MM.1S (cell line): ENCODE measurements around the gene COPG2.

Experiments used
- DNase-seq: peaks from one replicate; pipeline ENCODE4 v3.0.0-alpha.2; 2015
- H2AFZ ChIP-seq: fragments of 300-600 bp; sonication (generic); 2 replicates; pipeline ENCODE4 v1.6.0; 2016; ENCODE audit warnings: antibody characterized with exemption, low read length
- H3F3A ChIP-seq: fragments of 300-600 bp; sonication (generic); 2 replicates; pipeline ENCODE4 v1.6.1; 2016; ENCODE audit warnings: mild to moderate bottlenecking, antibody characterized with exemption, low read length, moderate library complexity, mixed read lengths; ENCODE audit not compliant: insufficient read depth
- H3K27ac ChIP-seq: fragments of 300-600 bp; sonication (generic); 2 replicates; pipeline ENCODE4 v1.5.1; 2016; ENCODE audit warnings: mild to moderate bottlenecking, low read length
- H3K27me3 ChIP-seq: fragments of 300-600 bp; sonication (generic); replicated peaks from 2 replicates; pipeline ENCODE4 v1.6.0; 2016; ENCODE audit warnings: low read length; ENCODE audit not compliant: insufficient read depth
- H3K36me3 ChIP-seq: fragments of 300-600 bp; sonication (generic); replicated peaks from 2 replicates; pipeline ENCODE4 v1.6.1; 2016; ENCODE audit warnings: mild to moderate bottlenecking, low read length, mixed read lengths; ENCODE audit not compliant: insufficient read depth
- H3K4me1 ChIP-seq: fragments of 300-600 bp; sonication (generic); 2 replicates; pipeline ENCODE4 v1.6.1; 2016; ENCODE audit warnings: low read length, mixed read lengths
- H3K4me2 ChIP-seq: fragments of 300-600 bp; sonication (generic); 2 replicates; pipeline ENCODE4 v1.6.0; 2016; ENCODE audit warnings: low read depth, low read length
- H3K4me3 ChIP-seq: fragments of 300-600 bp; sonication (generic); 2 replicates; pipeline ENCODE4 v1.5.1; 2016; ENCODE audit warnings: low read length, mixed read lengths
- H3K79me2 ChIP-seq: fragments of 300-600 bp; sonication (generic); 2 replicates; pipeline ENCODE4 v1.6.1; 2016; ENCODE audit warnings: mixed run types, low read length, mixed read lengths
- H3K9ac ChIP-seq: fragments of 300-600 bp; sonication (generic); 2 replicates; pipeline ENCODE4 v1.6.1; 2016; ENCODE audit warnings: low read length, mixed read lengths
- H3K9me2 ChIP-seq: fragments of 300-600 bp; sonication (generic); replicated peaks from 2 replicates; pipeline ENCODE4 v1.6.1; 2016; ENCODE audit warnings: mild to moderate bottlenecking, low read length, mixed read lengths; ENCODE audit not compliant: insufficient read depth
- H3K9me3 ChIP-seq: fragments of 300-600 bp; sonication (generic); replicated peaks from 2 replicates; pipeline ENCODE4 v1.6.1; 2016; ENCODE audit warnings: mild to moderate bottlenecking, low read length, mixed read lengths; ENCODE audit not compliant: insufficient read depth
- H4K20me1 ChIP-seq: fragments of 300-600 bp; sonication (generic); 2 replicates; pipeline ENCODE4 v1.6.1; 2016; ENCODE audit warnings: mild to moderate bottlenecking, low read length, moderate library complexity, mixed read lengths; ENCODE audit not compliant: insufficient read depth
- EZH2 ChIP-seq: fragments of 300-600 bp; sonication (generic); optimal IDR thresholded peaks from 2 replicates; pipeline ENCODE3; 2017; ENCODE audit warnings: low read depth, mild to moderate bottlenecking, antibody characterized with exemption, low read length, mixed read lengths
- EZH2phosphoT487 ChIP-seq: fragments of 300-600 bp; sonication (generic); IDR thresholded peaks from 2 replicates; pipeline ENCODE4 v1.6.1; 2018; ENCODE audit warnings: antibody characterized with exemption, low read length
- TF ChIP-seq, protein P1 (sequence below): fragments of 300-600 bp; sonication (generic); IDR thresholded peaks from 2 replicates; pipeline ENCODE4 v1.5.1; 2016; ENCODE audit warnings: antibody characterized with exemption, low read length, mixed read lengths

Gene COPG2, protein sequence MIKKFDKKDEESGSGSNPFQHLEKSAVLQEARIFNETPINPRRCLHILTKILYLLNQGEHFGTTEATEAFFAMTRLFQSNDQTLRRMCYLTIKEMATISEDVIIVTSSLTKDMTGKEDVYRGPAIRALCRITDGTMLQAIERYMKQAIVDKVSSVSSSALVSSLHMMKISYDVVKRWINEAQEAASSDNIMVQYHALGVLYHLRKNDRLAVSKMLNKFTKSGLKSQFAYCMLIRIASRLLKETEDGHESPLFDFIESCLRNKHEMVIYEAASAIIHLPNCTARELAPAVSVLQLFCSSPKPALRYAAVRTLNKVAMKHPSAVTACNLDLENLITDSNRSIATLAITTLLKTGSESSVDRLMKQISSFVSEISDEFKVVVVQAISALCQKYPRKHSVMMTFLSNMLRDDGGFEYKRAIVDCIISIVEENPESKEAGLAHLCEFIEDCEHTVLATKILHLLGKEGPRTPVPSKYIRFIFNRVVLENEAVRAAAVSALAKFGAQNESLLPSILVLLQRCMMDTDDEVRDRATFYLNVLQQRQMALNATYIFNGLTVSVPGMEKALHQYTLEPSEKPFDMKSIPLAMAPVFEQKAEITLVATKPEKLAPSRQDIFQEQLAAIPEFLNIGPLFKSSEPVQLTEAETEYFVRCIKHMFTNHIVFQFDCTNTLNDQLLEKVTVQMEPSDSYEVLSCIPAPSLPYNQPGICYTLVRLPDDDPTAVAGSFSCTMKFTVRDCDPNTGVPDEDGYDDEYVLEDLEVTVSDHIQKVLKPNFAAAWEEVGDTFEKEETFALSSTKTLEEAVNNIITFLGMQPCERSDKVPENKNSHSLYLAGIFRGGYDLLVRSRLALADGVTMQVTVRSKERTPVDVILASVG

DNA sequence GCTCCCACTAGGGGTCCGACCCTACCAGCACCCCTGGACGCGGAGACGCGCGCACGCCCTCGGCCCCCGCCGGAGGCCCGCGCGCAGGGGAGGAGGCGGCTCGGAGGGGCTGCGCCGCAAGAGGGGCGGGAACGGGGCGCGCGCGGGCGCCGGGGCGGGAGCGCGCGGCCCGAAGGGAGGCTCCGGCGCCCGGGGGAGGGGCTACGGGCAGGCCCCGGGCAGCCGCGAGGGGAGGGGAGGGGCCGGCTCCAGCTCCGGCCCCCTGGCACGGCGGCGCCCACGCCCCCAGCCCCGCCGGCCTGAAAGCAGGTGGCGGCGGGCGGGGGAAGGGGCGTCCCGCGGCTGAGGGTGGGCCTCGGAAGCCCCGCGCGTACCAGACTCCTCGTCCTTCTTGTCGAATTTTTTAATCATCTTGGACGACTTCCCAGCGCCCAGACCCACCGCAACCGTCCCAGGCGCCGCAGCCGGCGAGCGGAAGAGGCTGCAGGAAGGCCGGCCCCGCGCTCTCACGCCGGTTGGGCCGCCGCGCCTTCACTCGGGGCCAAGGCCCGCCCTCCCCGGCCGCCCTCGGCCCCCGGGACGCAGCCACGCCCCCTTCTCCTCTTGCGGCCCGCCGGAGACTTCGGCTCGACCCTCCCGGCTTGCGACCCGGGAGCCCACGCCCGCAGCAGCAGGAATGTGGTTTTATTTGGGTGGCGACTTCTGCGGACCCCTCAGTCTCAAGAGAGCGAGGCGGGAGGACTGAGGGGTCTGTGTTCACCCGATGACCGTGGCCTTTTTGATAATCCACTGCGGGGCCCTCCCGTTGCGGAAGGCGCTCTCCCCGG lies at the start of gene COPG2:
Gene COPG2 (minus strand): TSS at position 491 of the 827 bp plus-strand sequence. CDS start 80 bp downstream, at position 411.
- H3K9me2 ChIP-seq: no peaks in the 10 kb centered on the region
- H3K9me3 ChIP-seq: no peaks in the 10 kb centered on the region
- no peaks in the 10 kb centered on the region for H3K27me3 ChIP-seq
- no peaks in the 10 kb centered on the region for H3K79me2 ChIP-seq
- no peak for TF ChIP-seq EZH2phosphoT487
- TF ChIP-seq, protein P1, sequence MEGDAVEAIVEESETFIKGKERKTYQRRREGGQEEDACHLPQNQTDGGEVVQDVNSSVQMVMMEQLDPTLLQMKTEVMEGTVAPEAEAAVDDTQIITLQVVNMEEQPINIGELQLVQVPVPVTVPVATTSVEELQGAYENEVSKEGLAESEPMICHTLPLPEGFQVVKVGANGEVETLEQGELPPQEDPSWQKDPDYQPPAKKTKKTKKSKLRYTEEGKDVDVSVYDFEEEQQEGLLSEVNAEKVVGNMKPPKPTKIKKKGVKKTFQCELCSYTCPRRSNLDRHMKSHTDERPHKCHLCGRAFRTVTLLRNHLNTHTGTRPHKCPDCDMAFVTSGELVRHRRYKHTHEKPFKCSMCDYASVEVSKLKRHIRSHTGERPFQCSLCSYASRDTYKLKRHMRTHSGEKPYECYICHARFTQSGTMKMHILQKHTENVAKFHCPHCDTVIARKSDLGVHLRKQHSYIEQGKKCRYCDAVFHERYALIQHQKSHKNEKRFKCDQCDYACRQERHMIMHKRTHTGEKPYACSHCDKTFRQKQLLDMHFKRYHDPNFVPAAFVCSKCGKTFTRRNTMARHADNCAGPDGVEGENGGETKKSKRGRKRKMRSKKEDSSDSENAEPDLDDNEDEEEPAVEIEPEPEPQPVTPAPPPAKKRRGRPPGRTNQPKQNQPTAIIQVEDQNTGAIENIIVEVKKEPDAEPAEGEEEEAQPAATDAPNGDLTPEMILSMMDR: no peak
- no peak for TF ChIP-seq EZH2
- H3K36me3 ChIP-seq: no peaks in the 10 kb centered on the region
- H3K4me3 ChIP-seq: peak within 1 kb of the TSS; percentile 90
- peaks cover 3% of the 10 kb centered on the region; the same call in 1 of the 2 replicates for H3F3A ChIP-seq
- peak within 1 kb of the TSS; percentile 35; the same call in 1 of the 2 replicates for H3K27ac ChIP-seq
- H3K4me2 ChIP-seq: peak within 1 kb of the TSS; percentile 97
- peak within 1 kb of the TSS; percentile 62 for H3K9ac ChIP-seq
- peak; percentile 93 for DNase-seq
- peaks cover 13% of the 10 kb centered on the region for H3K4me1 ChIP-seq
- H2AFZ ChIP-seq: peak within 1 kb of the TSS; percentile 99
- no peaks in the 10 kb centered on the region for H4K20me1 ChIP-seq

DNA sequence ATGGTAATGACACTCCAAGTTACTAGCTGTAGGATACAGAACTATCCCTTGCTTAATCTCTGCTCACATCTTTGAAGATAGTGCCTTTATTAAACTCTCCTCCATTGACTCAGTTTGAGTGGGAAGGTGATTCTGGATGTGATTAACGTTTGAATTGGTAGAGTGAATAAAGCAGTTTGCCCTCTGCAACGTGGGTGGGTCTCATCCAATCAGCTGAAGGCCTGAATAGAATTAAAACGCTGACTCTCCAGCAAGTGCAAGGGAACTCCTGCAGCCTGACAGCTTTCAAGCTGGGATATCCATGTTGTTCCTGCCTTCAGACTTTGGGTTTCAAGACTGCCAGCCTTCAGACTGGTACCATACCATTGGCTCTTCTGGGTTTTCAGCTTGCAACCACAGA lies 43.9 kb upstream of the COPG2 start:
- no peak overlapping the region for H3K4me3 ChIP-seq

DNA sequence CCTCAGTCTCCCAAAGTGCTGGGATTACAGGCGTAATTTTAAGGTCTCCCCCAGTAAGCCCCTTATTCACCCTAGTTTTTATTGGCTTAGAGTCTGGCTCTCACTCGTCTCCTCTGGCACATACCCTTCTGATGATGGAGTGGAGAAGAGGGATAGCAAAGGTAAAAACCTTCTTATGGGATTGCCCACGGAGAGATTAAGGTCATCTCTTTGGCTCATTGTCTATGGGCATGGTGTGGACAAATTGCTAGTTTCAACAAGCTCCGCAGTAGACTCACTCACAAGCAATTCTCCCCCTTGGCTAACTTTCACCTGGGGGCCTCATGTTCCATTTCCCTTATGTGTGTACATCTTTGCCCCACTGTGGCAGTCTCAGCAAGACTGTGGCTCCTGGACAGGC lies 40.2 kb upstream of the COPG2 start:
- Histone ChIP-seq H3K4me1 (no peaks in the 10 kb centered on the region), H3K36me3 (no peaks in the 10 kb centered on the region), H2AFZ (no peak overlapping the region), H3F3A (no peaks in the 10 kb centered on the region), H3K79me2 (no peaks in the 10 kb centered on the region), H3K27ac (no peak overlapping the region), H3K27me3 (no peaks in the 10 kb centered on the region), H3K4me2 (no peak overlapping the region), H3K4me3 (no peak overlapping the region), H3K9me3 (no peaks in the 10 kb centered on the region), H3K9me2 (no peaks in the 10 kb centered on the region), H3K9ac (no peak overlapping the region), H4K20me1 (no peaks in the 10 kb centered on the region)
- no peak for TF ChIP-seq EZH2phosphoT487
- no peak for DNase-seq

More for the DNA sequence above, 43.9 kb upstream of the COPG2 start:
- Histone ChIP-seq H3K9me2 (no peaks in the 10 kb centered on the region), H2AFZ (no peak overlapping the region), H3K4me1 (no peaks in the 10 kb centered on the region), H4K20me1 (no peaks in the 10 kb centered on the region), H3K4me2 (no peak overlapping the region), H3K9ac (no peak overlapping the region), H3K27ac (no peak overlapping the region), H3K9me3 (no peaks in the 10 kb centered on the region), H3K36me3 (no peaks in the 10 kb centered on the region), H3F3A (no peaks in the 10 kb centered on the region), H3K27me3 (no peaks in the 10 kb centered on the region), H3K79me2 (no peaks in the 10 kb centered on the region)
- DNase-seq: no peak
- no peak for TF ChIP-seq EZH2phosphoT487
- no peak for TF ChIP-seq EZH2
- TF ChIP-seq, protein P1: no peak
